Rectal smooth muscle tissue (tissue), 1 donor: ENCODE measurements around the gene ARHGAP18.

ENCODE experiments used
- H3K27ac ChIP-seq: one replicate; pipeline ENCODE4 v1.7.0; 2013; ENCODE audit warnings: low read depth, low read length, inconsistent platforms
- H3K27me3 ChIP-seq: one replicate; pipeline ENCODE4 v1.7.0; 2013; ENCODE audit warnings: low read length; ENCODE audit not compliant: control insufficient read depth, insufficient read depth
- H3K36me3 ChIP-seq: one replicate; pipeline ENCODE4 v1.7.0; 2013; ENCODE audit warnings: low read length; ENCODE audit not compliant: control insufficient read depth, insufficient read depth
- H3K4me1 ChIP-seq: one replicate; pipeline ENCODE4 v1.7.0; 2013; ENCODE audit warnings: low read length; ENCODE audit not compliant: control insufficient read depth, insufficient read depth
- H3K4me3 ChIP-seq: one replicate; pipeline ENCODE4 v1.7.0; 2013; ENCODE audit warnings: low read length
- H3K9ac ChIP-seq: one replicate; pipeline ENCODE4 v1.7.0; 2013; ENCODE audit warnings: low read length

ARHGAP18 gene

GRCh38 chr6:129710450-129711270 is 683 bp upstream of the ARHGAP18 start:
- no peaks in the 10 kb centered on the region for H3K4me1 ChIP-seq
- no peak overlapping the region for H3K27ac ChIP-seq
- no peak overlapping the region for H3K9ac ChIP-seq
- no peaks in the 10 kb centered on the region for H3K27me3 ChIP-seq
- H3K36me3 ChIP-seq, result no peaks in the 10 kb centered on the region
- H3K4me3 ChIP-seq, result peak overlapping the region; percentile 71

GRCh38 chr6:129709196-129709768 is 695 bp downstream of the ARHGAP18 start:
- Histone ChIP-seq H3K27ac (peak overlapping the region; percentile 34), H3K9ac (no peak overlapping the region)

DNA sequence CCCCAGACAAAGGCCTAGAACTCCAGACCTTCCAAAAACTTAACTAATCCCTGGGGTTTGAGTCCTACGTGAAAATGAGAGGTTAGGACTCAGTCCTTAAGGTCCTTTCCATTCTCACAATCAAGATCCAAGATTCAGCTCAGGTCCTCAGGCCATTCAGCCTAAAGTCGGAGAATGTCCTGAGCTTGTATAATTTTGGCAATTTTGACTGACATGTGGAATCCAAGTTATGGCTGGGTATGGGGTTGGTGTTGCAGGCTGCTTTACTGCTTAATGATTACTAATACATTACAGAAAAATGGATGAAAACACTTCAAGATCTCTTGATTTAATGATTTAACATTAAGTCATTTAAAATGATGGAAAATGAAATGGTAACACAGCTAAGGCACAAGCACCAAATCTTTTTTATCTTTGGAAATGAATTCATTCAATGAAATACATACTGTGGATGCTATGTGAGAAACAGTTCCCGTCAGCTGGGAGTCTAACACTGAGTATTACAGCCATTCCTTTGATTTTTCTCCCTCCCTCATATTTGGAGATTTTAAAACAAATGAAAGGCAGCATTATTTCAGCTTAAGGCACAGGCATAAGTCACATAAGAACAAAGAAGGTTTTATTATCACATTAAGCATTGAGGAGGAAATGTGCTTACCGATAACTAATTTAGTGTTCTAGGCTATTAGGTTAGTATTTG is 1.3 kb downstream of the ARHGAP18 start:
- no peak overlapping the region for H3K9ac ChIP-seq
- H3K27me3 ChIP-seq, result no peaks in the 10 kb centered on the region
- H3K4me1 ChIP-seq, result no peaks in the 10 kb centered on the region
- no peaks in the 10 kb centered on the region for H3K36me3 ChIP-seq
- H3K4me3 ChIP-seq, result peak overlapping the region; percentile 71
- H3K27ac ChIP-seq, result peak overlapping the region; percentile 34

More at GRCh38 chr6:129709196-129709768, 695 bp downstream of the ARHGAP18 start:
- Histone ChIP-seq H3K27me3 (no peaks in the 10 kb centered on the region), H3K36me3 (no peaks in the 10 kb centered on the region), H3K4me3 (peak overlapping the region; percentile 71), H3K4me1 (no peaks in the 10 kb centered on the region)

DNA sequence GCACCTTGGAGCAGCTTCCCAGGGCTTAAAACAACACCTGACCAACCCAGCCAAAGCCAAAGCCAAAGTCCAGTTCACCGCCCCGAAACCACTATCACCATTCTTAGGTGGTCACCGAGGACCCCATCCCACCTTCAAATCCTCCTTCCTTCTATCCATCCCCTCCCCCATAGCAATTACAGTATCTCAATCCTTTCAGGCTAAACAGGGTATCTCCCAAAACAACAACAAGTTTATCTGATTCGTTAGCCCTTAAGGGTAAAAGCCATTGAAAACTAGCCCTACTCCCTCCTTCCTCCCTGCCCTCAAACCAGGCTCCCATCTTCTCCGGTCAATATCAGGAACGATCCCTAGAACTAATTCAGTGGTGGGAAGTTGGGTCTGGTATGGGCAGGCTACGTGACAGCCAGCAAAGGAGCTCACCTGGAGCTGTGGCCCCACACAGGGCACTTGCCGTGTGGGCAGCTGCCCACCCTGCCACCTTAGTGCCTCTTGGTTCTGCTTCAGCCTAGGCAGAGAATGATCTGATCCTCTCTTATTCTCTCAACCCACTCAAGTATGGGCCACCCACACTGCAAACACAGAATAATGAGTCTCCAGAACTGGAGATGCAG is 2.0 kb downstream of the ARHGAP18 start:
- Histone ChIP-seq H3K9ac (no peak overlapping the region), H3K27me3 (no peaks in the 10 kb centered on the region), H3K4me3 (peak overlapping the region; percentile 25), H3K4me1 (no peaks in the 10 kb centered on the region), H3K27ac (no peak overlapping the region), H3K36me3 (no peaks in the 10 kb centered on the region)

GRCh38 chr6:129707028-129707427 is 2.9 kb downstream of the ARHGAP18 start:
- Histone ChIP-seq H3K36me3 (no peaks in the 10 kb centered on the region), H3K27ac (no peak overlapping the region), H3K9ac (no peak overlapping the region), H3K27me3 (no peaks in the 10 kb centered on the region), H3K4me3 (no peak overlapping the region), H3K4me1 (no peaks in the 10 kb centered on the region)

DNA sequence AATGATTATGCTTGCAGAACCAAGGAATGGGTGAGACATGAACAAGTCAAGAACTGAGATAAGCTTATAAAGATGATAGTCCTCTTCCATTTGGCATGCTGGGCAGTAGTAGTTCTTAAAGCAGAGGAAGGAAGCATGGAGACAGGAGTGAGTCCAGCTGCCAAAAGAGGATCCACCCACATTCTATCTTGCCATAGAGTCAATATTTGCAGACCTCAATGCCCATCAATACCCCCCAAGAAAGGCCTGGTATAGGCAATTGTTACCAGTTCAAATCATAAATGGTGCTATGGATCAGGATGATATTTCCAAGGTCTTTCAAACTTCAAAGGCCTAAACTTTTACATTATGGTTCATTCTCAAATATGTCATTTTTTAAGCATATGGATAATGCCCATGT is 4.8 kb downstream of the ARHGAP18 start:
- Histone ChIP-seq H3K36me3 (no peaks in the 10 kb centered on the region), H3K4me3 (no peak overlapping the region), H3K4me1 (no peaks in the 10 kb centered on the region), H3K9ac (no peak overlapping the region), H3K27ac (no peak overlapping the region), H3K27me3 (no peaks in the 10 kb centered on the region)

DNA sequence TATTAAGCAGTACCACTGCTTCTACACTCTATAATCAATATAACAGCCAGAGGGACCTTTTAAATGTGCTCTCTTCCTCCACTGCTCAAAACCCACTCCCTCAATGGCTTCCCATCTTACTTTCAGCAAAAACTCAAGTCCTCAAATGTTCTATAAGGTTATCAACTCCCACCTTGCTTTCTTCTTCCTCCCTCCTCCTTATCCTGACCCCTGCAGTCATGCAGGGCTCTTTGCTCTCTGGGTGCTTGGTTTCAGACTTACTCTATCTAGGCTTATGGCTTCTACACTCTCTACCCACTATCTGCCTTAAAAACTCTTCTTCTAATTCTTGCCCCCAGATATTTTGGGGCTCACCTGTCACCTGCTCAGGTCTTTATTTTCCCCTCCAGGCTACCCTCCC is 5.3 kb downstream of the ARHGAP18 start:
- H3K36me3 ChIP-seq, result no peaks in the 10 kb centered on the region
- H3K27me3 ChIP-seq, result no peaks in the 10 kb centered on the region
- no peaks in the 10 kb centered on the region for H3K4me1 ChIP-seq
- H3K27ac ChIP-seq, result no peak overlapping the region
- H3K4me3 ChIP-seq, result no peak overlapping the region
- H3K9ac ChIP-seq, result no peak overlapping the region

- no peak overlapping the region for H3K4me3 ChIP-seq
- H3K36me3 ChIP-seq, result no peaks in the 10 kb centered on the region
- H3K4me1 ChIP-seq, result no peaks in the 10 kb centered on the region
- H3K27me3 ChIP-seq, result no peaks in the 10 kb centered on the region
- no peak overlapping the region for H3K9ac ChIP-seq
- H3K27ac ChIP-seq, result no peak overlapping the region
These were observed 8.1 kb downstream of the ARHGAP18 start for GRCh38 chr6:129701721-129702455.

GRCh38 chr6:129700666-129701065 is 9.3 kb downstream of the ARHGAP18 start:
- no peaks in the 10 kb centered on the region for H3K4me1 ChIP-seq
- no peak overlapping the region for H3K27ac ChIP-seq
- no peaks in the 10 kb centered on the region for H3K36me3 ChIP-seq
- H3K27me3 ChIP-seq, result no peaks in the 10 kb centered on the region
- no peak overlapping the region for H3K9ac ChIP-seq
- no peak overlapping the region for H3K4me3 ChIP-seq

DNA sequence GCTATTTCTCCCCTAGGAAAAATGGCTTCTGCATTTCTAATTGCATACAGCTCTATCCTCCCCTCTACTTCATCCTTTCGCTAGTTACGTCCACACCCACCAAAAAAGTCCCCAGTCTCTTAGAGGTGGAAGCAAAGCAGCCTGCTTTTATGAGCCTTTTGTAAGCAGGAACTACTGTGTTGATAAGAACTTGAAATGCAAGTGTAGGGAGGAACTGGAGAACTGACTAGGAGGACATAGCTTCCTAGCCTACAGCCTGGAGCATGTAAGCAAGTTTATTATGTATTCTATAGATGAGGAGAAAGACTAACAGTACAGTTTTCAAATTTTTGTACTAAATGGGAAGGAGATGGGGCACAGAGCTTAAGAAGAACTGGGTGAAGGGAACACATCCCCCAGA is 10.3 kb downstream of the ARHGAP18 start:
- H3K9ac ChIP-seq, result no peak overlapping the region
- no peaks in the 10 kb centered on the region for H3K4me1 ChIP-seq
- H3K27me3 ChIP-seq, result no peaks in the 10 kb centered on the region
- no peaks in the 10 kb centered on the region for H3K36me3 ChIP-seq
- H3K27ac ChIP-seq, result no peak overlapping the region
- H3K4me3 ChIP-seq, result no peak overlapping the region

DNA sequence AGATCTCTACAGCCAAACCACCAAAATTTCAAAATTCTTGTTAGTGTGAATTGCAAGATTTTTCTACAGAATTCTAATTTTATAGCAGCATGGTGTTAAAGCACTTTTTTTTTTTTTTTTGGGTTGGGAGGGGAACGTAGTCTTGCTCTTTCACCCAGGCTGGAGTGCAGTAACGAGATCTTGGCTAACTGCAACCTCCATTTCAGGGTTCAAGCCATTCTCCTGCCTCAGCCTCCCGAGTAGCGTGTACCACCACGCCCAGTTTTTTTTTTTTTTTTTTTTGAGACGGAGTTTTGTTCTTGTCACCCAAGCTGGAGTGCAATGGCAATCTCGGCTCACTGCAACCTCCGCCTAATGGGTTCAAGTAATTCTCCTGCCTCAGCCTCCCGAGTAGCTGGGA is 11.5 kb downstream of the ARHGAP18 start:
- Histone ChIP-seq H3K9ac (no peak overlapping the region), H3K36me3 (no peaks in the 10 kb centered on the region), H3K4me3 (no peak overlapping the region), H3K27ac (no peak overlapping the region), H3K27me3 (no peaks in the 10 kb centered on the region), H3K4me1 (no peaks in the 10 kb centered on the region)

DNA sequence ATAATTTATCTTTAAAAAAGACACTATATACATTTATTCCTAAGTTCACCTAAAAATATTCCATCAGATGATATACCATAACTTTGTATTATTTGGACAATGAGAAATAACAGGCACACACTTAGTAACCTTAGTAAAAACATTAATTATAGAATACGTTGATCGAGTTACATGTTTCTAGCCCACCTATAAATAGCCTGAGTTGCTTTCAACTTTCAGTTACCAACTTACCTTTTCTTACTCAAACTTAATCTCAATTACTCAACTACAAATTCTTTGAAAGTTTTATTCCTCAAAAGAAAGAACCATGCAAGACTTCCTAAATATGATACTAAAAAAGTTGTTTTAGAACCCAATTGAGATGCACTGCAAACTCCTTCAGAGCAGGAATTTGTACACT is 12.2 kb downstream of the ARHGAP18 start:
- Histone ChIP-seq H3K27me3 (no peaks in the 10 kb centered on the region), H3K4me1 (no peaks in the 10 kb centered on the region), H3K9ac (no peak overlapping the region), H3K27ac (no peak overlapping the region), H3K36me3 (no peaks in the 10 kb centered on the region), H3K4me3 (no peak overlapping the region)
